GM10266 (cell line): ENCODE measurements around the gene SH3PXD2A.

Experiments used
- DNase-seq: peaks from one replicate; pipeline ENCODE4 v3.0.0; 2012; ENCODE audit errors: extremely low spot score
- TF ChIP-seq, protein P1 (sequence below): IDR thresholded peaks from 2 replicates; pipeline ENCODE4 v1.5.1; 2012; ENCODE audit warnings: mild to moderate bottlenecking, low read depth; ENCODE audit not compliant: control insufficient read depth, insufficient read depth; ENCODE audit errors: missing control alignments

SH3PXD2A gene

GRCh38 chr10:103719036-103719435, 136.3 kb downstream of the SH3PXD2A start:
- TF ChIP-seq, protein P1, sequence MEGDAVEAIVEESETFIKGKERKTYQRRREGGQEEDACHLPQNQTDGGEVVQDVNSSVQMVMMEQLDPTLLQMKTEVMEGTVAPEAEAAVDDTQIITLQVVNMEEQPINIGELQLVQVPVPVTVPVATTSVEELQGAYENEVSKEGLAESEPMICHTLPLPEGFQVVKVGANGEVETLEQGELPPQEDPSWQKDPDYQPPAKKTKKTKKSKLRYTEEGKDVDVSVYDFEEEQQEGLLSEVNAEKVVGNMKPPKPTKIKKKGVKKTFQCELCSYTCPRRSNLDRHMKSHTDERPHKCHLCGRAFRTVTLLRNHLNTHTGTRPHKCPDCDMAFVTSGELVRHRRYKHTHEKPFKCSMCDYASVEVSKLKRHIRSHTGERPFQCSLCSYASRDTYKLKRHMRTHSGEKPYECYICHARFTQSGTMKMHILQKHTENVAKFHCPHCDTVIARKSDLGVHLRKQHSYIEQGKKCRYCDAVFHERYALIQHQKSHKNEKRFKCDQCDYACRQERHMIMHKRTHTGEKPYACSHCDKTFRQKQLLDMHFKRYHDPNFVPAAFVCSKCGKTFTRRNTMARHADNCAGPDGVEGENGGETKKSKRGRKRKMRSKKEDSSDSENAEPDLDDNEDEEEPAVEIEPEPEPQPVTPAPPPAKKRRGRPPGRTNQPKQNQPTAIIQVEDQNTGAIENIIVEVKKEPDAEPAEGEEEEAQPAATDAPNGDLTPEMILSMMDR = no peak
- no peak for DNase-seq

DNA sequence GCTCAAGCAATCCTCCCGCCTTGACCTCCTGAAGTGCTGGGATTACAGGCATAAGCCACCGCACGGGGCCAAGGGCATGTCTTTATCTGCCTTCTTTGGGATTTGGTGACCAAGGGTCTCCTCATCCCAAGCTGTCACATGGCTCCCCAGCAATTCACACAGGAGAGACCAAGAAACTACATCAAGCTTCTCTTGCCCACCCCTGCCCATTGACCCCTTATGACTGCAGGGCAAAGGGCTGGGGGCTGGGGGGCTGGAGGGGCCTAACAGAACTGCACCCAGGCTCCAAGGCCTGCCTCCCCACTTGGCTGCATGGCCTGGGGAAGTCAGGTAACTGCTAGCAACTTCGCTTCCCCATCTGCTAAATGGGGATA, 137.1 kb downstream of the SH3PXD2A start:
- TF ChIP-seq, protein P1 = no peak
- DNase-seq = no peak

- no peak for DNase-seq
Observed at GRCh38 chr10:103717341-103718246, 137.8 kb downstream of the SH3PXD2A start.

GRCh38 chr10:103716206-103717160, 138.9 kb downstream of the SH3PXD2A start:
- DNase-seq = no peak
- TF ChIP-seq, protein P1 = no peak

More at GRCh38 chr10:103717341-103718246, 137.8 kb downstream of the SH3PXD2A start:
- TF ChIP-seq, protein P1 = no peak

DNA sequence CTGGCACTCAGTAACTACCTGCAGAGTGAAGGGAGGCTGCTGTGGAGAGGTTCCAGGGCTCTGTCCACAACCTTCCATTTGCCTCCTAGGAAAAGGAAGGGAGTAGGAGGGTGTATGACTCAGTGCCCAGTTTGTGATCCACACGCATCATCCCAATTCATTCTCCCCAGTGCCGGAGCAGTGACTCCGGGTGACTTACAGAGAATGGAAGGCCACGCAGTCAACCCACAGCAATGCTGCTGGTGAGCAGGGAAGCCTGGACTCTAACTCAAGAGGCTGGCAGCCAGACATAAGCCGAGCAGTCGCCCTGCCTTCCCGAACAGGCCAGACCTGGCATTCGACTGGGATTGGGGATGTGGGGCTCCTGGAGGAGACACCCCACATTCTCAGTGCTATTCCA, 139.9 kb downstream of the SH3PXD2A start:
- TF ChIP-seq, protein P1 = no peak
- DNase-seq = no peak

DNA sequence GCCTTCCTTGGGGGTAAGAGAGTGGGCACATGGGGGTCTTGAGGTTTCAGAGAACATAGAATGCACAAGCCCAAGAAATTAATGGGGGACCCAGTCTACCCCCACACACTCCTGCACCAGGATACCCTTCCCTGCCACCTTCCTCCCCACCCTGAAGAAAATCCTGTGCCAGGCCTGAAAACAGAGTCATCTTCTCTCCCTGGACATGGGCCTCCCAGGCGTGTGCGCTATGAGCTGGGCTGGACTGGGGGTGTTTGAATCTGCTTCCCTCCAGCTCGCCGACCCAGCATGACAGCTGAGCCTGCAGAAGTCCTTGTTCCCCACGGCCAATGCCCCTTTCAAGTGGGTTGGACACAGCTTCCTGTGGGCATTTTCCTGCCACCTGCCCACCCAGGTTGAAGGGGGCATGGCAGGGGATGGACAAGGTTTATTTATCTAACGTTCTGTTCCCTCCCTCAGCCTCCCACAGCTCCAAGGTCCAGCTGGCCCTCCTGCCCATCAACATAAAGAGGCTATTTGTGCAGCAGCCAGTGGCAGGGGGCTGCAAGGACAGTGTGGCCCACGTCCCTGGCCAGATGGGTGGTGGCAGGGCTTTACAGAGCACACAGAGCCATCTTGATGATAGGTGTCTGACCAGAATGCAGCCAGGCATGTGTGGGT, 141.0 kb downstream of the SH3PXD2A start:
- no peak for DNase-seq
- TF ChIP-seq, protein P1 = no peak
